Stomach (tissue), 4 donors: ENCODE data around the gene QRICH2.
"Not testable (repeated sequence)": the region's sequence is repeated elsewhere in the genome, so short reads cannot be mapped to it uniquely, and the experiment has no call there.

Experiments used
- CTCF ChIP-seq, 7 experiments: fragments of 450-650 bp in 4 of 7; fragments of 200-600 bp in 3 of 7; sonication (generic) in 3 of 7; IDR thresholded peaks; one replicate each; pipeline ENCODE4 v1.5.1; 2016 to 2019; ENCODE audit warnings: antibody characterized with exemption in 7 of 7, control low read depth in 2 of 7, mild to moderate bottlenecking in 1 of 7
- EP300 ChIP-seq: sonication (generic); formaldehyde crosslinking; IDR thresholded peaks from one replicate; pipeline ENCODE4 v1.6.1; 2017; ENCODE audit warnings: antibody characterized with exemption
- POLR2A ChIP-seq, 4 donors: fragments of 450-650 bp; IDR thresholded peaks; one replicate each; pipeline ENCODE4 v1.6.1; 2016; ENCODE audit warnings: antibody characterized with exemption in 4 of 4, control low read depth in 2 of 4, mild to moderate bottlenecking in 1 of 4, moderate library complexity in 1 of 4
- POLR2AphosphoS5 ChIP-seq, 3 donors: sonication (generic); formaldehyde crosslinking; IDR thresholded peaks; one replicate each; pipeline ENCODE4 v1.6.1; 2016; ENCODE audit warnings: antibody characterized with exemption in 3 of 3

- not testable (repeated sequence) for TF ChIP-seq CTCF (IDR thresholded peaks at IDR 0.05); POLR2A (IDR thresholded peaks at IDR 0.05); EP300
- TF ChIP-seq POLR2AphosphoS5 (IDR thresholded peaks at IDR 0.05) = peak in 2 of 3 donors; percentile 20 to 46
Measured at GRCh38 chr17:76256430-76257050, 51.5 kb downstream of the QRICH2 start.
